ENCODE results near the gene SCAI.
"Not testable (repeated sequence)": the region's sequence is repeated elsewhere in the genome, so short reads cannot be mapped to it uniquely, and the experiment has no call there.

SCAI gene

DNA sequence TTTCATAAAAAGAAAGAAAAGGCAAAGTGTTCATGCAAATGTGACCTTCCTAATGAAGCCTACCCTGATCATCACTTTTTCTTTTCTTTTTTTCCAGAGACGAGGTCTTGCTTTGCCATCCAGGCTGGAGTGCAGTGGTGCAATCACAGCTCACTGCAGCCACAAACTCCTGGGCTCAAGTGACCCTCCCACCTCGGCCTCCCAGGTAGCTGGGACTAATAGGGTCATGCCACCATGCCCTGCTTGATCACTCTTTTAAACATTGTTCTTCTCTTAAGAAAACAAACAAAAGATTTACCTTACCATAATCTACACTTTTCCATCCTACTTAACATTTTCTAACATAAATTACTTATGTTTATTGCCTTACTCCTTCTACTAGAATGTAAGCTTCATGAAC is 193.9 kb downstream of the SCAI start:
- DNase-seq (ENCODE audit: extremely low read depth in 1 of 2, low read depth in 1 of 2): no peak

DNA sequence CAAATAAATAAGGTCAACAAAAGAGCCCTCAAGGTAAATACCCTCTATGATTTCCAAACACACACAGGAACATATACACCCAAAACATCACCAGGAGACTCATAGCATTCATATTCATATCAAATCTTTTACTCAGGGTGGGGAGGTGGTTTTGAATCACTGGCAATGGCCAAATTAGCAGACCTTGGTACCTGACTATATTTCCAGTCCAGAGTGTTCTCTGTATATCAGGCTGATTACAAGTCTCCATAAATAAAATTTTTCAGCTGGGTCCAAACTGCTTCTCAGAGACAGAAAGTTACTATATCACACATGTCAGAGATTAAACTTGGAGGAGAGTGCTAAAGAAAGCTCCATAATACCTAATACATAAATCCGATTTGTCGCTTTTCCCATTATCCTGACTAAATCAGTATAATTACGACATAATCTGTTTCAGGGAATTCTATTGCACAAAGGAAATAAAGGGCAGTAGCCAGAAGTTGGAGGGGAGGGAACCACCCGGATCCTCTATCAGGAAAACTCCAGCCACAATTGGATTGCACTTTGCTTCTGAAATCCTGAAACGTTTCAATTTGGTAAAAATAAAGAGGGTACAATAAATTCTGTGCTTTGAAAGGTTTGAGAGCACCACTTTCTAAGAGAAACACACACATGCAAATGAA is 195.5 kb downstream of the SCAI start:
- no peak for DNase-seq (ENCODE audit: extremely low read depth in 1 of 2, low read depth in 1 of 2)

DNA sequence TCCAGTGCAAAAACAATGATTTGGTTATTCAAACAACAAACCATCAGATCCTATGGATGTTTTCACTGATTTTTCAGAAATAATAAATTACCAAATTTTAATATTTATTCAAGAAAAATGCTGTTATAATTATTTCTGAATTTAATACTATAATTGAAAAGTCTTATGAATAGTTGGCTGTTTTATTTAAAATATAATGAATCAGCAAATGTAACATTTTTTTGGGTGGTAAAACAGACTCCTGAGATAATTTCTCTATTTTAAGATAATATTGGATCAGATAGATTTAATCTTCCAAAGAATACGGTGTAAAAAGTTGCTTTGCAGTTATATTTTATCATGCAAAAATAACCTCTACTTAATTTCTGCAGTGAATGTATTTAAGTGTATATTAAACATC is 197.2 kb downstream of the SCAI start:
- DNase-seq (ENCODE audit: extremely low read depth in 1 of 2, low read depth in 1 of 2): no peak

DNA sequence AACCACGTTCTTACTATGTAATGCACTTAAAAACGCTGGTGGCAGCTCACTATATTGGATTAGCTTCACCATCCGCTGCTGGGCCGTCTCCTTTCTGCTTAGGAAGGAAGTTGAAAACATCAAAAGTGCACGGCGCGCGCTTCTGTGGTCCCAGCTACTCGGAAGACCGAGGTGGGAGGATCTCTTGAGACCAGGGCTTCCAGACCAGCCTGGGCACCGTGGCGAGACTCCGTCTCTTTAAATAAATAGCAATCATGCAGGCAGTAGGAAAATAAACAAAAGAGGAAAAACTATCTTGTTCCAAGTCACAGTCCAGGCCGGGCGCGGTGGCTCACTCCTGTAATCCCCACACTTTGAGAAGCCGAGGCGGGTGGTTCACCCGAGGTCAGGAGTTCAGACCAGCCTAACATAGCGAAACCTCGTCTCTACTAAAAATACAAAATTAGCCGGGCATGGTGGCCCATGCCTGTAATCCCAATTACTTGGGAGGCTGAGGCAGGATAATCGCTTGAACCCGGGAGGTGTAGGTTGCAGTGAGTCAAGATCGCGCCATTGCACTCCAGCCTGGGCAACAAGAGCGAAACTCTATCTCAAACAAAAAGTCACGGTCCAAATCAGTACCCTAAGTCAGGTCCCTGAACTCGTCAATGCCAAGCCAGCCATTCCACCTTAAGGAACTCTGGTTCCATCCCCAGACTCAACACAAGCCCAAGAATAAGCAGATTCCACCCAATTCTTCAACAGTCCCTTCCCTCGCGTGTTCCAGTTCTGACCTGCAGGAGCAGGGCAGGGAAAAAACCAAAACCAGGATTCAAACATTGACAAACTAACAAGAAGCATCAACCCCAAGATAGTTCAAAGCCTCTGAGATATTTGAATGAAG is 201.4 kb downstream of the SCAI start:
- peak; percentile 35 to 53 for DNase-seq (ENCODE audit: extremely low read depth in 1 of 2, low read depth in 1 of 2)

DNA sequence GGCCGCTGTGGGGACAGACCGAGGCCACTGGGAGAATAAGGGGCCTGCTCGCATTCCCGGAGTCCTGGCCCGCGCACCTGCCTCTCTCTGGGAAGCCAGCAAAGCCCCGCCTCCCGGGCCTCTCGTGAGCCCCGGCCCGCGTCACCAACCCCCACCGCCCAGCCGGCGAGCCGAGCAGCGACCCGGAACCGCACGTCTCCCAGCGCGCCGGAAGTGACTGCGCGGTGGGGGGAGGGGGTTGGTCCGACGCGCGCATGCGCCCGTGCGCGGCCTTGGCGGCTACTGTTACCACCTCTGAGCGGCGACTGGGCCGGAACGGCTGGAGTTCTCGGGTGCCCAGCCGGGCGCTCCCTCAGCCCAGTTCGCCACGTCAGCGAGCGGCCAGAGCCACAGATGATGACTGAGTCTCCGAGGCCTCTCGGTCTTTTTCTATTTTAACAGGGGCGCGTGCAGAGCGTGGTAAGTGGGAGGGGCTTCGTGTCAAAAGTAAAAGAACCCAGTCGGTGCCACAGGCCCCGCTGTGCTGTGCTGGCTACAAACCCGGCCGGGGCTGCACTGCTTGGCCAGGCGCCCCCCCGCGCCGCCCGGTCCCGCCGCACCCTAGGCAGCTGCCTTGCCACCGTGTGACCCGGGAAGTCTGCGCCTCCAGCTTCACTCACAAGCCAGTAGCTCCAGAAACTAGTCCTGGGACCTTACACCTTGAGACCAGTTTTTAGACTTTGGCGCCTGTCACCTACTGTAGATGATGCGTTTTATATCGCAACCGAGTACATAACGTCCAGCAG is 202.2 kb downstream of the SCAI start, which contains the start of gene GOLGA1:
Gene GOLGA1 (minus strand): TSS at position 190 of the 785 bp plus-strand sequence. CDS start 2,372 bp downstream, outside the sequence.
- DNase-seq (ENCODE audit: extremely low read depth in 1 of 2, low read depth in 1 of 2): peak; percentile 86 to 88

DNA sequence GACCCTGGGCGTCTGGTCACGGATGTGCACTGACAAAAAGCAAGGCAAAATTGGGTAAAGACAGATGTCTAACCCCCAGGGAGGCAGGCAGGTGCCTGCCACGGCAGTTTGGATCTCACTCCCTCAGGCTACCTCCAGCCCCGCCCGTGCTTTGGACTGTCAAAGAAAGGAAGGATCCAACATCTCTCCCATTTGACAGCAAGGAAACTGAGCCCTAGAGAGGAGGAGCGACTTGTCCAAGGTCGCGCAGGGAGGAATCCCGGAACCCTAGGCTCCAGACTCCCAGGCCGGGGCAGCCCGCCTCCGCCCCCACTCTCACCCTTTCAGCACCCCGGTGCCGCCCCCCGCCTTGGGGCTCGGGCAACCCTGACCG is 202.8 kb downstream of the SCAI start:
- no peak for DNase-seq (ENCODE audit: extremely low read depth in 1 of 2, low read depth in 1 of 2)

DNA sequence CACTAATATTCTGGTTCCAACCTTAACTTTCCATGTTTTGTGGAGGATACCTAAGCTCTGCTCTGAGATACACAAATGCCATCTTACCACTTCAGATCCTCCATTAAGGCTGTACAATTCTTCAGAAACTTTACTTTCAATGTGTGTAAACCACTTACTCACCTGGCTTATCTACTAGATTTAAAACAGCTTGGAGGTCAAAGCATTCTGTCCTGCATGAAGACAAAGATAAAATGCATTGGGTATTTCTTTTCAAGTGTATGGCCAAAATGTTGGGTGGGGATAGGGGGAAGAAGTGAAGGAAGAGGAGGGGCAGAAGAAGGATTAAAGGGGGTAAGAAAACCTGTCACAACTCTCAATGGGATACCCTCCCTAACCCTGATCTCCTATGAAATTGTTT is 203.4 kb downstream of the SCAI start:
- no peak for DNase-seq (ENCODE audit: extremely low read depth in 1 of 2, low read depth in 1 of 2)

DNA sequence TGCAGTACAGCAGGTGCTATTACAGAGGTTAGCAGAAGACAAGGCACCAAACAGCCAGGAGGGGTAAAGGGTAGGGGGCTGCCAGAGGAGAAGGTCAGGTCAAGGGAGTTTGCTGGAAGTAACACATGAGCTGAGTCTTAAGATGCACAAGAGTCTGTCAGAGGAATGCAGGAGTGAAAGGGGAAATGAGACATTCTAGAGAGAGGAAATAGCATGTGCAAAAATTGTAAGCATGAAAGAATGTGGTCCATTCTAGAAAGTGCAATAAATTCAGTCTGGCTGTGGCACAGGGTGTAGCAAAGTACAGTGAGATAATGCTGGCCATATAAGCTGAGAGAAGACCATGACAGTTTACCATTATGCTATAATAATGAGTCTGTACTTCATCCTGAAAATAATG is 209.0 kb downstream of the SCAI start:
- DNase-seq (ENCODE audit: extremely low read depth in 1 of 2, low read depth in 1 of 2): no peak

DNA sequence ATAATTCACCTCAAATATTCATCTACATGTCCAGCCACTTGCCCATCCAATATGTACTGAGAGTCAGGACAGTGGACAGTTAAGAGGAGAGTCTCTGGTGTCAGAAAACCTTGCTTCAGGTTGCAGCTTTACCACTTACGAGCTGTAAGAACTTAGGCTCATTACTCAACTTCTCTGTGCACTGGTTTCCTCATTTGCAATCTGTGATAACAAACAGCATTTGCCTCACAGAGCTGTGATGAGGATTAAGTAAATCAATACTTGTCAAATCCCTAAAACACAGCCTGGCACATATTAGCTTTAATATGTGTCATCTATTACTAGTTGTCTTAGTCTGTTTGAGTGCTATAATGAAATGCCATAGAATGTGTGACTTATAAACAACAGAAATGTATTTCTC is 211.0 kb downstream of the SCAI start:
- no peak for DNase-seq (ENCODE audit: extremely low read depth in 1 of 2, low read depth in 1 of 2)

DNA sequence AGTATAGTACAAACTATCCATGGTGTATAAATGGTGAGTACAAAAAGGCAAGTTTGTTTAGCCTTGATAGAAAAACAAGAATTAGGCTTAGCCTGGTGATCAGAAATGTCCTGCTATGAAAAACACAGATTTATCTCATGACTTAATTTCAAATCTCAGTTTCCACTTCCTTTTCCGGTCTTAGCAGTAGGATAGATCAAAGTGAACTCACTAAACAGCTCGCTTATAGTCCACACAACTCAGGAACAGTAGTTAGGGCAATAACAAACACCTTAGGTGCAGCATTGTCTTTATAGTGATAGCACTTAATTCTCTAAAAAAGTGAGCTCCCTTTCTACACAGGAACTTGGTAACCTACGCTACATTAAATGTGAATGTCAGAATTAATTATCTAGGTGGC is 213.9 kb downstream of the SCAI start:
- DNase-seq (ENCODE audit: extremely low read depth in 1 of 2, low read depth in 1 of 2): no peak

DNA sequence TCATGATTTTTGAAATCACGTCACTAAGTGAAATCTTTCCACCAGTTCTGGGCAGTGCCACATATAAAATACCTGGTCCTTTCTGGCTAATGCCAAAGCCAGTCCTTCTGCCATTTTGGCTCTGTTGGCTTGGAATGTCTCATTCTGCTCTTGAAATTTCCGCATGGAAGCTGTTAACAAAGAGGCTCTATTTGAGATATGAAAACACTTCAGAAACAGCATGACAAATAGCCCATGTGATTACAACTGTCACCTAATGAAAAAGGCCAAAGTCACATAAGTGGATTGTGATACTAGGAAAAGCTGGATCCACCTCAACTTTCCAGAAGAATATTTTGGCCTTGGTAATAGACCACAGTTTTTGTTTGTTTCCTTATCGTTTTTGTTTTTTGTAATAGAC is 215.2 kb downstream of the SCAI start:
- no peak for DNase-seq (ENCODE audit: extremely low read depth in 1 of 2, low read depth in 1 of 2)

DNA sequence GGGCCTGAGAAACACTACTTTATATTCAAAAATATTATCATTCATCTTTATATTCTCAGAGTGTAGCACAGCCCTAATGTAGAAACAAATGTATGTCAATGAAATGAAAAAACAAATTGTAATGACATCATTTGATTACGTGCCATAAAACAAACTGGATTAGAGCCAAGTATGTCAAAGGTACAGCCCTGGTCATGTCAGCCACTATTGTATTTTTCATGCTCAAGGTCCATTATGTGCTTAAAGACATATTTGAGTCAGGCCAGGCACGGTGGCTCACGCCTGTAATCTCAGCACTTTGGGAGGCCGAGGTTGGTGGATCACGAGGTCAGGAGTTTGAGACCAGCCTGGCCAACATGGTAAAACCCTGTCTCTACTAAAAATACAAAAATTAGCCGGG is 222.9 kb downstream of the SCAI start:
- not testable (repeated sequence) for DNase-seq (ENCODE audit: extremely low read depth in 1 of 2, low read depth in 1 of 2)

DNA sequence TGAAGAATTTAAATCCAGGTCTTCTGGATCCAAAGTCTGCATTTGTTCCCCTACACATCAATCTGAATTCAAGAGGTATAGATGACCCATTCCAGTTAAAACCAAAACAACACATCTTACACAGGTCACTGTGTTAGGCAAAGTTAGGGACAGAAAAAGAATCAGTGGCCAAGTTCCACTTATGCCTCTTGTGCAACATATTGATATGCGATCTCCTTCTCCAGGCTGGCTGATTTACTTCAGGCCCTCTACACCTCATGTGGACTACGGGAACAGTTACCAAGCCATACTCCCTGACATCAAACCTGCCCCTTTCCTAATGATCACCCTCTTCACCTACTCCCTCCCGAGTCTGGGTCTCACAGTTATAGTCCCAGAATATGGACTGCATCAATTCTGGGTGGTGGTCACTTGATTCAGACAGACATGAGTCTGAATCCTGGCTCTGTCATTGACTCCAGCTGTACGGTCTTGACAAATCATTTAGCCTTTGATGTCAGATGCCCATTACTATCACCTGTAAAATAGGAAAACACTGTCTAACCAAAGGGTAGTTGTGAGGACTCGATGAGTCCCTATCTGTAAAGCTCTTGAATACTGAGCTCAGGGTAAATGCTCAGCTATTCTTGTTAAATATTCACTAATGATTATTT is 228.4 kb downstream of the SCAI start:
- DNase-seq (ENCODE audit: extremely low read depth in 1 of 2, low read depth in 1 of 2): no peak

DNA sequence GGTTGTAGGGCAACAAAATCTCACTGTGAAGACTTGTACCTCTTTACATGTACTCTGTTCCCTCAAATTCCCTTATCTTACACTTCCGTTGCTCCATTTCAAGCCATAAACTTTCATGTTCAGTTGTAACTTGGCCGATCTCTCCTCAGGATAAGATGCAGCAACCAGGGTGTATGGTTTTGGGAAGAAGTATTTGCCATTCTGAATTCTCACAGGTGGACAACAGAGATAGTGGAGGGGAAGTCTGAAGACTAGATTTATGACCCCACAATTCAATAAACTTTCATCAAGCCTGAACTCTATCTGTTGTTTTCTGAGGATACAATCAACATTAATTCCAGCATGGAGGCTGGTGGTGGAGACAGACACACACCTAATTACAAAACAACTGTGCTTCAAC is 229.9 kb downstream of the SCAI start:
- no peak for DNase-seq (ENCODE audit: extremely low read depth in 1 of 2, low read depth in 1 of 2)

DNA sequence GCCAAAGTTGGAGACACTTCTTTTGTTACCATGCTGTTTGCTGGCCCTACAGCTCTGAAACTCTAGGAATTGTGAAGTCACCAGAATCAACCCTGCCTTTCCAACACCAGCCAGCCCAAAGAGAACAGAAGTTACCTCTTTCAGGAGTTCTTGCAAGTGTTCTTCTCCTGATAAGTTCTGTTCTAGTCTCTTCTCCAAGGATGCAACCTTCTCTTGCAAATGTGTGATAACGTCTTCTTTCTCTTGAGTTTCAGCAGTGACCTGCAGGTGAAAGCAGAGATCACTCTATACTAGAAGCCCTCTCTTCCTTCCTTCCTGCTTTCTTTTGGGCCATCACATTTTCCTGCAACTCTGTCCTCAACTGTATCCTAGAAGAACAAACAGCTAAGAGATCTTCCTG is 231.6 kb downstream of the SCAI start:
- no peak for DNase-seq (ENCODE audit: extremely low read depth in 1 of 2, low read depth in 1 of 2)

DNA sequence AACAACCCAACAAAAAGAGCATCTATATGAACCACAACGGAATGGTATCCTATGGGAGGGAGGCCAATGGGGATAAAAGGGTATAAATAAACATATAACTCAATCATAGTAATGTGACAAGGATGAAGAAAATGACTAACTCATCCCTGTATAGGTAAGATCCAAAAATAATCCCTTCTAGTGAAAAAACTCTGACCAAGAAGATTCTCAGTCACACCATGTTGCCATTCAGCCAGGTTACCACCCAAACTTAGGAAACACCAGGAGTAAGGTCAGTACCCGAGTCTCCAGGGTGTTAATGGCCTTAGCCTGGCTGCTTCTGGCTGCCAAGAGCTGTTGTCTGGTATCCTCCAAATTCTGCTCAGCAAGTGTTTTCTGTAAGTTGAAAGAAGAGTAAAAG is 235.2 kb downstream of the SCAI start:
- DNase-seq (ENCODE audit: extremely low read depth in 1 of 2, low read depth in 1 of 2): no peak

DNA sequence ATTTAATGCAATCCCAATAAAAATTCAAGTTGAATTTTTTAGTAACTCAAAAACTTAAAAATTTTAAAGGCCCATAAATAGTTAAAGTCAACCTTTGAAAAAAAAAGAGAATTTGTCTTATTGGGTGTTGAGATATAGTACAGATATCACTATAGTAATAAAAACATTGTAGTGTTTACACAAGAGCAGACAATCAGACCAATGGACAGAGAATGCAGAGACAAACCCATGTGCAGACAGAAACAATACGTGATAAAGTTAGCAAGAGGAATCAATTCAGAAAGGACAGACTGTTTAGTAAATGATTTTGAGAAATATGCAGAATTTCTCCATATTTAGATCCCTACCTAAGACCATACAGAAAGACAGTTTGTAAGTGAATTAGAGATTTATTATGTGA is 236.4 kb downstream of the SCAI start:
- no peak for DNase-seq (ENCODE audit: extremely low read depth in 1 of 2, low read depth in 1 of 2)

DNA sequence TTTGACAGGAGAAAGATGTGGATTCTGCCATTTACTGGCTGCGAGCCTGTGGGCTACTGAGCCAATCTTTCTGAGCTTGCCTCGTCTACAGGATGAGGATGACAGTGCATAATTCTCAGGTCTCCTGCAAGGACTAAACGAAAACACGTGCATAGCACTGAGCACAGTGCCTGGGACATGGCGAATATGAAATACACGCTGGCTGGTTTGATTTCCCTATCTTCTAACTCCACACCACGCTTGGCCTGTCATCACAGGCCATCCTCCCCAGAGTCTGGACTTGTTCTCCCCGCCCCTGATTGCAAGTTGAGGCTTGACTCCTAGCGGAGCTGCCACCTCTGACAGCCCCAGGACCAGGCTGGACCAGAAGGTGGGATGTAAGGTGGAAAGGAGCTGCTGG is 243.5 kb downstream of the SCAI start:
- DNase-seq (ENCODE audit: extremely low read depth in 1 of 2, low read depth in 1 of 2): no peak

DNA sequence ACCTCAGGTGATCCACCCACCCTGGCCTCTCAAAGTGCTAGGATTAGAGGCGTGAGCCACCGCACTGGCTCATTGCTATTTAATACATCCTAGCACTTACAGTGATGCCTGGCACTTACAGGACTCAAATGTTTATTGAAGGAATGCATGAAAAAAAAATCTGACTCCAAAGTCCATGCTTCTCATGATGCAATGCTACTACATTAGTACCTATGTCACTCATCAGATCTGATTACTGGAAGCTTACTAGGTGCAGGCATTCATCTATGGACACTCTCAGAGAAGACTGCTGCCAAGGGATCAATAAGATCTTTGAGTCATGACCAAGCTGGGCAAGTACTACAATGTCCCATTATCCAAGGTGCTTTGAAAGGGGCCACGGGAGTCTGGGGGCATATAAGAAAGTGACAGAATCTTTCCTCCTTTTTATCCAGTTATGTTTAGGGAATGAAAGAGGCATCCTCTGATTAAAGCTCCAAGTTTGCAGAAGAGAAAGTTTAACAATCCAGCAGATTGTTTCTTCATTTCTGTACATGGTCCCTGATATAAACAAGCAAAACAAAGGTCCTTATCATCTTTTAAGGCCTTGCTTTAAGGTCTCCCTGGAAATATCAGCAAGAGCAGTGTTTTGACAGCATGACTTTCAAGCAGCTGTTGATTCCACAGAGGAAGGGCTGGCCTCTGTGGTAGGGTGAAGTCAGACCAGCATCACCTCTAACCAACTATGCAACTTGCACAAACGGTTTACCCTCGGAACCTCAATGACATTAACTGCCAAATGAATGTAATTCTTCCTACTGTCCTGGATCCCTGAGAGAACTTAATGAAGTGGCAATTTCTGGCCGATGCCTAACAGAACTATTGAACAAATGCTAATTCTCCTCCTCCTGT is 245.5 kb downstream of the SCAI start:
- no peak for DNase-seq (ENCODE audit: extremely low read depth in 1 of 2, low read depth in 1 of 2)

DNA sequence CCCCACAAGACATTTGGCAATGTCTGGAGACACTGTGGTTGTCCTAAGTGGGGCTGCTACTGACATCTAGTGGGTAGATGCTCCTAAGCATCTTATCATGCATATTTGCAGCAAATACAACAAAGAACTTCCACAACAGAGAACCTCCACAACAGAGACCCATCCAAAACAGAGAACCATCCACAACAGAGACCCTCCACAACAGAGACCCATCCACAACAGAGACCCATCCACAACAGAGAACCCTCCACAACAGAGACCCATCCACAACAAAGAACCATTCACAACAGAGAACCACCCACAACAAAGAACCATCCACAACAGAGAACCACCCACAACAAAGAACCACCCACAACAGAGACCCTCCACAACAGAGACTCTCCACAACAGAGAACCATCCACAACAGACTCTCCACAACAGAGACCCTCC is 248.6 kb downstream of the SCAI start:
- DNase-seq (ENCODE audit: extremely low read depth in 1 of 2, low read depth in 1 of 2): no peak
